GM18507 (cell line): ENCODE data around the gene NPFFR1.

Source experiments
- DNase-seq: peaks from one replicate; pipeline ENCODE4 v3.0.0; 2011; ENCODE audit warnings: low read depth; ENCODE audit not compliant: insufficient read length; ENCODE audit errors: extremely low spot score
- FAIRE-seq: peaks from 2 replicates; lab custom pipeline; 2011; peaks lifted over from hg19 to GRCh38; lab: Jason Lieb, UNC

The NPFFR1 gene

GRCh38 chr10:70317272-70317942, 33.6 kb upstream of the NPFFR1 start:
- DNase-seq: no peak
- no peak for FAIRE-seq

GRCh38 chr10:70315815-70316214, 32.0 kb upstream of the NPFFR1 start:
- DNase-seq (no peak), FAIRE-seq (no peak)

DNA sequence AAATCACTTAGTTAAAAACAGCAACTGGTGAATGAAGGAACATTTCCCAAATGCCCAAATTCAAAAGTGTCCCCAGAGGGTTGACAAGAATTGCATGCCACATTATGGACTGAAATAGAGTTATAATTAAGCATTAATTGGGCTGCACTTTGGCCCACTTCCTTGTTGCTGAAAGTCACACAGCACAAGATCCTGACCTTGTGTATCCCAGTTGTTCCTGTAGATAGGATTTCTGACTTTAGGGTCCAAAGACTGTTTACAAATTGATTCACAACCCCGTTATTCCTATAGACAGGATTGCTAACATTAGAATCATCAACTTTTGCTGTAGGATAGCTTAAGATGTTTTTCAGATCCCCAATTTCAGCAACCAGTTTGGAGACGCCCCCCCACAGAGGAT, 31.5 kb upstream of the NPFFR1 start:
- FAIRE-seq (no peak), DNase-seq (no peak)

DNA sequence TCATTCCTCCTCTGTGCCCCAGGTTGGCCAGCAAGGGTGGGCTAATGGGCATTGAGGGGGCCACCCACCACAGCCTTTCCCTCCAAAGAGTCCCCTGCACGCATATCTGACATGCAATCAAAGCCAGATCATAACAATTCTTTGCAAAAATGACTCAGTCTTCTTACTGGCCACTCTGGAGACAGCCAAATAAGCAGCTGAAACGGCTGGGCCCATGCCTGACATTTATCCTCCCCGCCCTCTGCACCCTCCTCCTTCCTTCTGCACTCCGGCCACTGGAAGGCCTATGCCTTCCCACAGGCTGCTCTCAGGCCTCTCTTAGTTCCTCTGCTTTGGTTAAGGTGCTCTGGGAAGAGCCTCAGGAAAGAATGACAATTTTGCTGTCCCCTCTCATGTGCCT, 29.2 kb upstream of the NPFFR1 start:
- DNase-seq (no peak), FAIRE-seq (no peak)

- no peak for DNase-seq
- FAIRE-seq: no peak
Observed at GRCh38 chr10:70312249-70312648, 28.4 kb upstream of the NPFFR1 start.

GRCh38 chr10:70311698-70312097, 27.9 kb upstream of the NPFFR1 start:
- DNase-seq: no peak
- no peak for FAIRE-seq

DNA sequence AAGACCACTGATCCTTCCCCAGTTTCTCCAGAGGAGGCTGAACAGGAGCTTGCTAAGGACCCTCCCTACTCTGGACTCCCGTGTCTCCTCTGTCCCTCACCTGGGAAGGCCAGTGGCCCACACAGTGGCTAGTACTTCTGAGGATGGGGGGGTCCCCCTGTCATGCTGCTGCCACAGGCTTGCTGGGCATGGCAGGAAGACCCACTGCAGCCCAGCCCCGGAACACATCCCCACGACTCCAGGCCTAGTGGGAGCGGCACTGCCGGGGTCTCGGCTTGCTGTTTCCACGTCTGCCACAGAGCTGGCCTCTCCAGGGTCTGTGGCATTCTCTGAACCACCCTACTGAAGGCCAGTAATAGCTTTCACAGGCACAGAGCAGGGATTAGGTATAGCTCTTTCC, 25.9 kb upstream of the NPFFR1 start:
- FAIRE-seq (no peak), DNase-seq (no peak)

GRCh38 chr10:70308121-70309060, 24.6 kb upstream of the NPFFR1 start:
- no peak for DNase-seq
- FAIRE-seq: no peak

DNA sequence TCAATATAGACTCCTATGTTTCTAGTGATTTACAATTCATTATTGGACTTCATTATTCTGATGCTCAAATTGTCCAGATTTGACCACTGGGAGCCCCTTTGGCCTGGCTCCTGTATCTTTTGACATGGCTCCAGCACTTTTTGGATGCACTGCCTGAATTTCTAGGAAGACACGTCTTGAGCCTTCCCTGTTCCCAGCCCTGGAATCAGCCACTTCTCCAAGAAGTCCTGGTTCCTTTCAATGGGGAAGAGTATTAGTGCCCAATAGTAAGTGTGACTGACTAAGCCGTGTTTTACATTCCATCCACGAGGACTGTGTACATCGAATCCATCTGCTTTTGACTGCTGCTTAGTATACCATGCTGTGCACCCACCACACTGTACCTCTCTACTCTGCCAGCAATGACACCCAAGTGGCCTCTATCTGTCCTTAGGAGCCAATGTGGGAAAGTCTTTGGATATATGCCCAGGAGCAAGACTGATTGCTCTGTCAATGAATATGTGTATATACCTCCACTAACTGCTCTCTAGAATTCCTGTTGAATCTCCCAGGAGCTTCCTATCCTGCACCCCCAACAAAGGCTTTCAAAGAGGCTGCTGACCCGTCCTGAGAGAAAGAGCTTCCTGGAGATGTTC, 23.2 kb upstream of the NPFFR1 start:
- FAIRE-seq (no peak), DNase-seq (no peak)

DNA sequence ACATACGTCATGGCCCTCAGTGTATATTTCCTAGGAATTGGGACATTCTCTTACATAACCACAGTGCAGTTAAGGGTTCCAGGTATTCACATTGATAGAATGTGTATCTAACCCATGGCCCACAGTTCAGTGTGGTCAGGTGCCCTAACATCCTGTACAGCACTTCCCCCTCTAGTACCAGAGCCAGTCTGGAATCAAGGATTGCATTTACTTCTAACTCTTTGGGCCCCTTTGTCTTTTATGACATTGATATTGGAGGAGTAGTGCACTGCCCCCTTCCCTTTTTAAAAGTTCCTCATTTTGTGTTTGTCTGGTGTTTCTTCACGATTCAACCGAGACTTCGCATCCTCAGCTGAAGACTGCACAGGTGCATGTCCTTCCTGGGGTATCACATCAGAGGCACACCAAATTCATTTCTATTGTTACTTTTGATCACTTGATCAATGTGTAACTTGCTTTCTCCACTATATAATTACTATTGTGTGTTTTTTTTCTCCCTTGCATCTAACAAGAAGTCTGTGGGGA, 22.4 kb upstream of the NPFFR1 start:
- DNase-seq (no peak), FAIRE-seq (no peak)

GRCh38 chr10:70303730-70304129, 19.9 kb upstream of the NPFFR1 start:
- DNase-seq (no peak), FAIRE-seq (no peak)

DNA sequence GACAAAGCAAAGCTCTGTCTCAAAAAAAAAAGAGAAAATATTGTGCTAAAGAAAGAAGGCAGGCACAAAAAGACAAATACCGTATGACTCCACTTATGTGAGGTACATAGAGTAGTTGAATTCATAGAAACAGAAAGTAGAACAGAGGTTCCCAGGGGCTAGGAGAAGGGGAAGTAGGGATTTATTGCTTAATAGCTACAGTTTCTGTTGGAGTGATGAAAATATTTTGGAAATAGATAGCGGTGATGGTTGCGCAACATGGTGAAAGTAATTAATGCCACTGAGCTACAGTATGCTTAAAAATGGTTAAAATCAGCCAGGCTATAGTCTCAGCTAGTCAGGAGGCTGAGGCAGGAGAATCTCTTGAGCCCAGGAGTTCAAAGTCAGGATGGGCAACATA, 18.5 kb upstream of the NPFFR1 start:
- DNase-seq: no peak

DNA sequence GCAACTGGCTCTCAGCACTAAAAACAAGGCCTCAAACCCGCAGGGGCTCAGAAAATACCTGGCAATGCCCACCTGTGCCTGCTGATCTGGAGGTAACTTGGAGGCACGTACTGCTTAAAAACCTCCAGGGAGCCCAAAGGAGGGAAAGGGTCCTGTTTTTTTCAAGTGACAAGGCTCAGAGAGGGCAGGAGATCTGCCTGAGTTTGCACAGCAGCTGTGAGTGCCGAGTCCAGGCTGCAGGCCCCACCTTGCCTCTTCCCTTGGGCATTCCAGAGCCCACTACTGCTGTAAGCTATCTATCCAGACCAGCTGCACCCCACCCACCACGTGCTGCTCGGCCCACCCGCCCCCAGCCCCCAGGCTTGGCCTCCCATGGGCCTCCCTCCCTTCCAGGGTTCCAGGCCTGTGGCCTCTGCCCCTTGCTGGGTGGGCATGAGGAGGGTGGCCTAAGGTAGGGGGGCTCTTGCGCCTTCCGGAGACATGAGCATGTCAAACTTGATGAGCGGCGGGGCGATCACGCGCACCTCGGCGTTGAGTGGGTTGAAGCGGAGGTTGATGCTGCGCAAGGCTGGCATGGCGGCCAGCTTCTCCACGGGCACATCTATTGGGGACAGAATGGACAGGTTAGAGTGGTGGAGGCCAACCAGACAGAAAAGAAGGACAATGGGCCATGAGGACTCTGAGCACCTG, 17.2 kb upstream of the NPFFR1 start:
- DNase-seq (no peak), FAIRE-seq (no peak)

More for the DNA sequence above, 18.5 kb upstream of the NPFFR1 start:
- no peak for FAIRE-seq

DNA sequence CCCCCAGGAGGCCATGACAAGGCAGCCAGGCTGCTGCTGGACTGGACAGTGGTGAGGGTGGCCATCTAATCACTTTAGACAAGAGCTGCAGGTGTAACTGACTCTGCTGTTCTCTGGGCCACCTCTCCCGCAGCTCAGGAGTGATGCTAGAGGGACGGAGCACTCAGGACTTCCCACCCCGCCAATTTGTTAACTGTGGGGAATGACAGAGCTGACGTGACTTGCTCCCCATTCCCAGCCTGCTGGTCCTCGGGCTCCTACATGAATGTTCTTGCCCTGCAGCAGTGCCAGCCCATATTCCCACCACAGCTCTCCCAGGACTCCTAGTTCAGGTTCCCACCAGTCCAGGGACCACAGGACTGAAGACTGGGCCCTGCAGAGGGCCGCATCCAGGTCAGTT, 16.7 kb upstream of the NPFFR1 start:
- no peak for FAIRE-seq
- DNase-seq: no peak

- DNase-seq: no peak
- FAIRE-seq: no peak
Observed at GRCh38 chr10:70299876-70300275, 16.1 kb upstream of the NPFFR1 start.

- DNase-seq (no peak), FAIRE-seq (no peak)
Observed at GRCh38 chr10:70298393-70298792, 14.6 kb upstream of the NPFFR1 start.

DNA sequence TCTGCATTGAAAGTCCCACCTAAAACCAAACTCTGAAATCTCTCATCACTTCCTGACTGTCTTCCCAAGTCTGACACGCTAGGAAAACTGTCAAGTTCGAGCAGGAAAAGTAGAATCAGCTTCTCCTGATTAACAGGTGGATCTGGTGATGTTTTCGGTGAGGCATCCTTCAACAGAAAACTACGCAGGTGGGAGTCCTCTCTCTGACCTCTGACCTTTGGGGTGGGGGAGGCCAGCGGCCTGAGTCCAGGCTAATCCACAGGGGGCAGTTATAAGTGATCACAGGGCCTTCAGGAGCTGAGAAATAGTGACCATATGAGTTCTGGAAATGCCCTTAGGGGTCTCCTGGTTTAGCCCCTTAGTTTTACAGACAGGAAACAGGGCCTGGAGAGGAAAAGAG, 13.4 kb upstream of the NPFFR1 start:
- no peak for DNase-seq
- FAIRE-seq: no peak

DNA sequence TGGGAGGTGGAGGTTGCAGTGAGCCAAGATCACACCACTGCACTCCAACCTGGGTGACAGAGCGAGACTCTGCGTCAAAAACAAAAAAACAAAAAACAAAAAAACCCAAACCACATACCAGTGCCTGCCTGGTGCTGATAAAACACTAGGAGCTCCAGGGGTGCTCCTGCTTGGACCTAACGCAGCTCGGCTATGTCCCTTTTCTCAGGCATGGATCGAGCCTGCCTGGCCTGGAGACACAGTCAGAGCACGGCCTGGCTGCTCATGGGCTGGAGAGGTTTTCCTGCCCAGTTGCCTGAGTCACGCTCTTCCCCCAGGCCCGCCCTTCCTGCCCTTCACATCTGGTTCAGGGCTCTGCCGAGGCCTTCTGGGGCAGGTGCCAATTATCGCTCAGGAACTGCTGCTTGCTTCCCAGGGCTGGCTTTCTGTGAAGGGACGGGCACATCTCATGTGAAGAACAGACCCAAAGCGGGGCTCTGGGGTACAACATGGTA, 12.6 kb upstream of the NPFFR1 start:
- no peak for DNase-seq
- FAIRE-seq: no peak

GRCh38 chr10:70295926-70296325, 12.1 kb upstream of the NPFFR1 start:
- DNase-seq (no peak), FAIRE-seq (no peak)

DNA sequence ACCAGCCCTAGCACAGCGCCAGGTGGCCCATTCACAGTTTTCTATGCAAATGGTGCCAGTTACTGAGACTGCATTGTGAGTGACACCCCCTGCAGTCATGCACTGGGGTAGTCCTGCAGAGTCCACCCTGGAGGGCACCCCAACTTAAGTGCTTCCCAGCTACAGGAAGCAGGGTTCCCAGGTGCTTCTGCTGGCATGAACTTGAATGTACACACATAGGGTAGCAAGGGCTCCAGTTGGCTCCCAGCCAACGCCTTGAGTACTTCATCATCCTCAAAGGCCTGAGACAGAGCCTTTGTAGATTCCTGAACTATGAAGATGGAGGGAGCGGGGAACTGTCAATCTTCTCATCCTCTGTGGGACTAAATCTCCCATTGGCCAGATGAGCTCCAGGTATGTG, 11.5 kb upstream of the NPFFR1 start:
- DNase-seq: no peak
- no peak for FAIRE-seq
